ENCODE measurements around the gene EPHA1.

GRCh38 chr7:143383642-143383957 is 25.1 kb downstream of the EPHA1 start:
- TF ChIP-seq CTCF (conservative IDR thresholded peaks at IDR 0.05; ENCODE audit: low read length) (no peak), EZH2phosphoT487 (IDR thresholded peaks at IDR 0.05; ENCODE audit: borderline replicate concordance) (no peak)
